Heart left ventricle (tissue), 13 donors: Measurements from ENCODE around the gene ZNF692.

Experiments
- POLR2A ChIP-seq, 2 donors: fragments of 450-650 bp; IDR thresholded peaks; one replicate each; pipeline ENCODE4 v1.6.1; 2017; ENCODE audit warnings: antibody characterized with exemption in 2 of 2, mild to moderate bottlenecking in 2 of 2, moderate library complexity in 2 of 2
- TF ChIP-seq, protein P1 (sequence below), 12 donors: fragments of 200-600 bp; sonication (generic) in 4 of 12; IDR thresholded peaks; one replicate each; pipeline versions ENCODE4 v1.5.0 to v1.8.0; 2018 to 2022; ENCODE audit warnings: antibody characterized with exemption in 12 of 12, mild to moderate bottlenecking in 5 of 12
- donor health status: ischemic (EF 13 %, LVEDD 7.1; RV severe dilation, severe dysfunction).
- donor health status: DM: no; HTN: yes; CAD: no.
- donor health status: DM: no; HTN: no; CAD: no.
- donor health status: ischemic (EF 25% LVEDD 6.9; RV normal size, moderate dysfunction).
- donor health status: ischemic (EF 25% LVEDD 5.7; RV mildly dilated, moderate dysfunction).
- donor health status: ischemic (EF 35%, LVEDD 5.7; RV mildly dilated, moderate dysfunction).
- donor health status: nonischemic (EF 11% LVEDD 7.7; RV severe dilation, severe dysfunction).
- donor health status: DM: yes; HTN: yes; CAD: no.
- donor health status: PGD.
- donor health status: ischemic (EF 29% LVEDD 5.4; RV normal size, mild dysfunction).
- donor health status: nonischemic (EF 23%, LVEDD 6.1; RV moderate dilation, normal function).

DNA sequence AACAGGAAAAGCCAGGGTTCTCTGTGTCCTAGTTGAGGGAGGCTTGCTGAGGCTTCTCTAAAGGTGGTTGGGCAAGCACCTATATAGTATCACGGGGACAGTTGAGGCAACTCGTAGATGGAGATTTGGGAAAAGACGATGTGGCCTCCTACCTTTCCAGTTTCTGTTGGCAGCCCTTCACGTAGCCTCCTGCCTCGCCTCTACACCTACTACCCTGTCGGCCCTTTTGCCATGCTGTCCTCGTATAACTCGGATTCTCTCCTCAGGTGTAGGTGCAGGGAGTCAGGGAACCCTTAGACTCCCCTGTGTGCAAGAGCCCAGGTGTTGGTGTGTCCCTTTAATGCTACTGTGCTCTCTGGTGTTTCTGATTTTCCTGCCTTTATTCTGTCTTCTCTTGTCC lies 10.3 kb downstream of the ZNF692 start:
- TF ChIP-seq, protein P1, sequence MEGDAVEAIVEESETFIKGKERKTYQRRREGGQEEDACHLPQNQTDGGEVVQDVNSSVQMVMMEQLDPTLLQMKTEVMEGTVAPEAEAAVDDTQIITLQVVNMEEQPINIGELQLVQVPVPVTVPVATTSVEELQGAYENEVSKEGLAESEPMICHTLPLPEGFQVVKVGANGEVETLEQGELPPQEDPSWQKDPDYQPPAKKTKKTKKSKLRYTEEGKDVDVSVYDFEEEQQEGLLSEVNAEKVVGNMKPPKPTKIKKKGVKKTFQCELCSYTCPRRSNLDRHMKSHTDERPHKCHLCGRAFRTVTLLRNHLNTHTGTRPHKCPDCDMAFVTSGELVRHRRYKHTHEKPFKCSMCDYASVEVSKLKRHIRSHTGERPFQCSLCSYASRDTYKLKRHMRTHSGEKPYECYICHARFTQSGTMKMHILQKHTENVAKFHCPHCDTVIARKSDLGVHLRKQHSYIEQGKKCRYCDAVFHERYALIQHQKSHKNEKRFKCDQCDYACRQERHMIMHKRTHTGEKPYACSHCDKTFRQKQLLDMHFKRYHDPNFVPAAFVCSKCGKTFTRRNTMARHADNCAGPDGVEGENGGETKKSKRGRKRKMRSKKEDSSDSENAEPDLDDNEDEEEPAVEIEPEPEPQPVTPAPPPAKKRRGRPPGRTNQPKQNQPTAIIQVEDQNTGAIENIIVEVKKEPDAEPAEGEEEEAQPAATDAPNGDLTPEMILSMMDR (IDR thresholded peaks at IDR 0.05): no peak
- TF ChIP-seq POLR2A (IDR thresholded peaks at IDR 0.05): no peak
